ENCODE measurements around the gene TRAPPC3L. TPM values are rescaled to one million over a fixed set of nuclear protein-coding genes. Genes with fewer than 3 reads are reported as not detected.

Gene TRAPPC3L
- total and polyA plus RNA-seq, 9 of the 15 experiments (the other 6 are each of a cell fraction or from before 2014, with no cell fraction given) = not detected

GRCh38 chr6:116543149-116543548 lies 2.3 kb downstream of the TRAPPC3L start:
- Histone ChIP-seq H2AFZ (ENCODE audit: low read depth, low read length) (no peak overlapping the region), H3K36me3 (ENCODE audit: control insufficient read depth, insufficient read depth, low read length) (no peaks in the 10 kb centered on the region), H3K9me3 (replicated peaks; ENCODE audit: control insufficient read depth, insufficient read depth, low read depth, low read length) (no peaks in the 10 kb centered on the region), H3K9me1 (ENCODE audit: control insufficient read depth, insufficient read depth, low read length) (no peaks in the 10 kb centered on the region), H3K27ac (ENCODE audit: extremely low read depth, low read depth, low read length) (no peak overlapping the region), H3K4me2 (ENCODE audit: insufficient read depth, low read length) (no peak overlapping the region), H3K79me2 (ENCODE audit: control insufficient read depth, insufficient read depth, low read length) (no peaks in the 10 kb centered on the region), H3K9ac (ENCODE audit: insufficient read depth in 1 of 2, low read depth in 2 of 2, low read length in 2 of 2) (no peak overlapping the region), H3K27me3 (ENCODE audit: control insufficient read depth in 2 of 2, insufficient read depth in 2 of 2, low read length in 2 of 2) (peaks cover 8 to 16% of the 10 kb centered on the region in 2 experiments; a peak in 4 of 5 replicates), H4K20me1 (replicated peaks; ENCODE audit: control insufficient read depth, insufficient read depth, low read length) (no peaks in the 10 kb centered on the region), H3K4me3 (no peak overlapping the region), H3K4me1 (replicated peaks in 1 of 2; ENCODE audit: control insufficient read depth in 2 of 2, insufficient read depth in 2 of 2, low read length in 2 of 2) (no peaks in the 10 kb centered on the region)
- ChIA-PET POLR2A (interaction anchor here (1.4 kb wide), 1 partner anchor 28 kb away, joined by 3 read pairs; no protein-coding TSS in a partner anchor), CTCF (ENCODE audit: low intra/inter-chr PET ratio) (no interaction called here)
- no peak for FAIRE-seq
- no peak for ATAC-seq
- intact Hi-C loops (cut with micrococcal nuclease) (no loop called here), in situ Hi-C loops (cut with MboI) (no loop called here)
- DNase-seq (ENCODE audit: extremely low read depth in 1 of 4, low spot score in 3 of 4) = no peak
- no TSS peak for BruUV-seq (replicated peaks)
- no peak for TF ChIP-seq SIRT6 (IDR thresholded peaks at IDR 0.05; ENCODE audit: low read depth, low read length)
- no peak for TF ChIP-seq RAD21 (CRISPR knock-in tag; conservative IDR thresholded peaks at IDR 0.05 in 1 of 2, IDR thresholded peaks at IDR 0.05 in 1 of 2)
- no peak for TF ChIP-seq SMARCA5 (IDR thresholded peaks at IDR 0.05)

DNA sequence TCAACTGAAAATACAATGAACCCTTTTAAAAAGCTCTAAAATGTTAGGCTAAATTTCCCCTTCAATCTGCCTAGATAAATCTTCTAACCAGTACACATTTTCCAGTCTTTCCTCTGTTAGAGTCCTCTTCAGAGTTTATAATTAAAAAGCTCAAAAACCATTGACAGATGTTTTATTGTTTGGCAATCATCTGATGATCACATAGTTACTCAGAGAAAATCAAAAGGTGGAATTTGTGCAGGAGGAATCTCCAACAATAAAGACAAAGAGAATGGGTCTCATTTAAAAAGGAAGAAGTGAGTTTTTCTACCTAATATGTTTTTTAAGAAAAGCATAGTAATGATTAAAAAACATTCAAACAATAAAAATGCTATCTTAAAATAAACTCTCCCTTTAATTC lies 3.1 kb downstream of the TRAPPC3L start:
- H3K9me3 ChIP-seq (replicated peaks; ENCODE audit: control insufficient read depth, insufficient read depth, low read depth, low read length) = no peaks in the 10 kb centered on the region
- intact Hi-C loops (cut with micrococcal nuclease) (no loop called here), in situ Hi-C loops (cut with MboI) (no loop called here)
- TF ChIP-seq ZNF133 (CRISPR knock-in tag; IDR thresholded peaks at IDR 0.05) (no peak), BACH1 (tag; IDR thresholded peaks at IDR 0.05) (no peak), SREBF2 (CRISPR knock-in tag; IDR thresholded peaks at IDR 0.05) (no peak)
- TF ChIP-seq, protein P1, sequence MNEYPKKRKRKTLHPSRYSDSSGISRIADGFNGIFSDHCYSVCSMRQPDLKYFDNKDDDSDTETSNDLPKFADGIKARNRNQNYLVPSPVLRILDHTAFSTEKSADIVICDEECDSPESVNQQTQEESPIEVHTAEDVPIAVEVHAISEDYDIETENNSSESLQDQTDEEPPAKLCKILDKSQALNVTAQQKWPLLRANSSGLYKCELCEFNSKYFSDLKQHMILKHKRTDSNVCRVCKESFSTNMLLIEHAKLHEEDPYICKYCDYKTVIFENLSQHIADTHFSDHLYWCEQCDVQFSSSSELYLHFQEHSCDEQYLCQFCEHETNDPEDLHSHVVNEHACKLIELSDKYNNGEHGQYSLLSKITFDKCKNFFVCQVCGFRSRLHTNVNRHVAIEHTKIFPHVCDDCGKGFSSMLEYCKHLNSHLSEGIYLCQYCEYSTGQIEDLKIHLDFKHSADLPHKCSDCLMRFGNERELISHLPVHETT (CRISPR knock-in tag; conservative IDR thresholded peaks at IDR 0.05 in 1 of 2, IDR thresholded peaks at IDR 0.05 in 1 of 2) = no peak
- H3K36me3 ChIP-seq (ENCODE audit: control insufficient read depth, insufficient read depth, low read length) = no peaks in the 10 kb centered on the region
- POLR2A ChIA-PET = interaction anchor here (1.4 kb wide), 1 partner anchor 28 kb away, joined by 3 read pairs; no protein-coding TSS in a partner anchor
- H3K4me2 ChIP-seq (ENCODE audit: insufficient read depth, low read length) = no peak overlapping the region
- H3K4me3 ChIP-seq = no peak overlapping the region
- no peak overlapping the region for H3K9ac ChIP-seq (ENCODE audit: insufficient read depth in 1 of 2, low read depth in 2 of 2, low read length in 2 of 2)
- DNase-seq (ENCODE audit: extremely low read depth in 1 of 4, low spot score in 3 of 4) (no peak), ATAC-seq (no peak), FAIRE-seq (no peak)
- H3K79me2 ChIP-seq (ENCODE audit: control insufficient read depth, insufficient read depth, low read length) = no peaks in the 10 kb centered on the region
- no TSS peak for BruUV-seq (replicated peaks)
- no peak overlapping the region for H2AFZ ChIP-seq (ENCODE audit: low read depth, low read length)
- H4K20me1 ChIP-seq (replicated peaks; ENCODE audit: control insufficient read depth, insufficient read depth, low read length) = no peaks in the 10 kb centered on the region
- no peaks in the 10 kb centered on the region for H3K9me1 ChIP-seq (ENCODE audit: control insufficient read depth, insufficient read depth, low read length)
- CTCF ChIA-PET (ENCODE audit: low intra/inter-chr PET ratio) = no interaction called here
- H3K27me3 ChIP-seq (ENCODE audit: control insufficient read depth in 2 of 2, insufficient read depth in 2 of 2, low read length in 2 of 2) = peaks cover 6 to 16% of the 10 kb centered on the region in 2 experiments; a peak in 4 of 5 replicates
- H3K27ac ChIP-seq (ENCODE audit: extremely low read depth, low read depth, low read length) = no peak overlapping the region
- no peaks in the 10 kb centered on the region for H3K4me1 ChIP-seq (replicated peaks in 1 of 2; ENCODE audit: control insufficient read depth in 2 of 2, insufficient read depth in 2 of 2, low read length in 2 of 2)
